Thyroid gland (tissue), 4 donors: ENCODE measurements around the gene PPM1H. TPM values are rescaled to one million over a fixed set of nuclear protein-coding genes. Genes with fewer than 3 reads are reported as not detected.

Source experiments
- DNase-seq, 2 donors: peaks; one replicate each; pipeline ENCODE4 v3.0.0-alpha.2; 2019
- H3K27ac ChIP-seq, 3 donors: fragments of 200-600 bp; sonication (generic); 1 replicate in 2 of 3; 2 replicates in 1 of 3; pipeline ENCODE4 v1.5.1; 2016 to 2019; ENCODE audit warnings: mild to moderate bottlenecking in 1 of 3, moderate library complexity in 1 of 3
- H3K27me3 ChIP-seq: fragments of 200-600 bp; sonication (generic); one replicate; pipeline ENCODE4 v1.5.1; 2019
- H3K36me3 ChIP-seq, 2 donors: fragments of 200-600 bp; sonication (generic); one replicate each; pipeline ENCODE4 v1.5.1; 2016 to 2019
- H3K4me1 ChIP-seq, 2 donors: fragments of 200-600 bp; sonication (generic); one replicate each; pipeline ENCODE4 v1.5.1; 2017 to 2019
- H3K4me3 ChIP-seq, 3 donors: fragments of 200-600 bp; sonication (generic); replicated peaks in 1 of 3; 1 replicate in 2 of 3; 2 replicates in 1 of 3; pipeline ENCODE4 v1.5.1; 2016; ENCODE audit warnings: mild to moderate bottlenecking in 1 of 3
- H3K9me3 ChIP-seq: fragments of 200-600 bp; sonication (generic); one replicate; pipeline ENCODE4 v1.5.1; 2017
- CTCF ChIP-seq, 6 experiments: fragments of 200-600 bp in 3 of 6; fragments of 450-650 bp in 3 of 6; sonication (generic) in 3 of 6; IDR thresholded peaks; one replicate each; pipeline ENCODE4 v1.5.1; 2016 to 2019; ENCODE audit warnings: antibody characterized with exemption in 6 of 6, mild to moderate bottlenecking in 2 of 6, inconsistent platforms in 1 of 6, moderate library complexity in 1 of 6
- POLR2A ChIP-seq, 2 donors: fragments of 450-650 bp; IDR thresholded peaks; one replicate each; pipeline ENCODE4 v1.6.1; 2017; ENCODE audit warnings: antibody characterized with exemption in 2 of 2, mild to moderate bottlenecking in 2 of 2, moderate library complexity in 1 of 2
- WGBS, 2 donors: methylation state at CpG; one replicate each; pipeline ENCODE4 v1.1.5; 2017; 5-methylcytosine and 5-hydroxymethylcytosine counted together
- intact Hi-C: fragments of 100-400 bp; cut with DNase I; formaldehyde crosslinking; loops from one replicate; pipeline ENCODE4 v1.15.1; 2023
- total RNA-seq, 4 donors: library from RNA; depleted of rRNA; stranded (reverse); fragments of >200 nt; gene quantifications; one replicate each; pipeline ENCODE4 v1.2.3, GENCODE V29; 2016

PPM1H gene
- total RNA-seq, 4 donors from 2014 or later, result 3.9 to 12.7 (median 9.0) TPM

GRCh38 chr12:62749586-62749985, 185.4 kb downstream of the PPM1H start:
- H3K9me3 ChIP-seq, result no peaks in the 10 kb centered on the region
- H3K36me3 ChIP-seq, result no peaks in the 10 kb centered on the region
- no peak overlapping the region for H3K4me3 ChIP-seq
- intact Hi-C loops, result no loop called here
- peaks cover 14 to 21% of the 10 kb centered on the region in 2 donors for H3K4me1 ChIP-seq
- no peak overlapping the region for H3K27ac ChIP-seq
- no peaks in the 10 kb centered on the region for H3K27me3 ChIP-seq
- 89 to 96% methylated on average over 1 of the region's 1 CpG for WGBS, 2 donors
- TF ChIP-seq POLR2A (IDR thresholded peaks at IDR 0.05) (no peak), CTCF (IDR thresholded peaks at IDR 0.05) (no peak)
- no peak for DNase-seq

GRCh38 chr12:62748941-62749468, 185.9 kb downstream of the PPM1H start:
- no peaks in the 10 kb centered on the region for H3K27me3 ChIP-seq
- TF ChIP-seq CTCF (IDR thresholded peaks at IDR 0.05) (no peak), POLR2A (IDR thresholded peaks at IDR 0.05) (no peak)
- peaks cover 14 to 21% of the 10 kb centered on the region in 2 donors for H3K4me1 ChIP-seq
- H3K36me3 ChIP-seq, result no peaks in the 10 kb centered on the region
- 90 to 95% methylated on average over 4 of the region's 4 CpGs for WGBS, 2 donors
- H3K9me3 ChIP-seq, result no peaks in the 10 kb centered on the region
- H3K4me3 ChIP-seq, result no peak overlapping the region
- no peak for DNase-seq
- H3K27ac ChIP-seq, result no peak overlapping the region
- intact Hi-C loops, result no loop called here

- Histone ChIP-seq H3K4me3 (no peak overlapping the region), H3K9me3 (no peaks in the 10 kb centered on the region), H3K27ac (no peak overlapping the region), H3K36me3 (no peaks in the 10 kb centered on the region), H3K27me3 (no peaks in the 10 kb centered on the region), H3K4me1 (peaks cover 13 to 22% of the 10 kb centered on the region in 2 donors)
- intact Hi-C loops, result no loop called here
- 83 to 85% methylated on average over 5 of the region's 5 CpGs for WGBS, 2 donors
- TF ChIP-seq CTCF (IDR thresholded peaks at IDR 0.05), result no peak
- no peak for TF ChIP-seq POLR2A (IDR thresholded peaks at IDR 0.05)
- no peak for DNase-seq
Measured at GRCh38 chr12:62744551-62744950, 190.4 kb downstream of the PPM1H start.

- Histone ChIP-seq H3K27me3 (no peaks in the 10 kb centered on the region), H3K4me3 (no peak overlapping the region), H3K9me3 (no peaks in the 10 kb centered on the region), H3K36me3 (no peaks in the 10 kb centered on the region), H3K4me1 (peaks cover 7 to 26% of the 10 kb centered on the region in 2 donors), H3K27ac (no peak overlapping the region)
- 81 to 86% methylated on average over 9 of the region's 9 CpGs for WGBS, 2 donors
- intact Hi-C loops, result no loop called here
- no peak for TF ChIP-seq CTCF (IDR thresholded peaks at IDR 0.05)
- no peak for TF ChIP-seq POLR2A (IDR thresholded peaks at IDR 0.05)
- no peak for DNase-seq
Measured at GRCh38 chr12:62739266-62740015, 195.5 kb downstream of the PPM1H start.

GRCh38 chr12:62738616-62739015, 196.3 kb downstream of the PPM1H start:
- intact Hi-C loops, result no loop called here
- no peak overlapping the region for H3K4me3 ChIP-seq
- TF ChIP-seq POLR2A (IDR thresholded peaks at IDR 0.05) (no peak), CTCF (IDR thresholded peaks at IDR 0.05) (no peak)
- no peaks in the 10 kb centered on the region for H3K27me3 ChIP-seq
- no peak overlapping the region for H3K27ac ChIP-seq
- 93 to 94% methylated on average over 8 of the region's 8 CpGs for WGBS, 2 donors
- peaks cover 7 to 26% of the 10 kb centered on the region in 2 donors for H3K4me1 ChIP-seq
- H3K36me3 ChIP-seq, result no peaks in the 10 kb centered on the region
- DNase-seq, result no peak
- H3K9me3 ChIP-seq, result no peaks in the 10 kb centered on the region
